ENCODE results near the gene TMEM19. TPM values are rescaled to one million over a fixed set of nuclear protein-coding genes. Genes with fewer than 3 reads are reported as not detected.

TMEM19 gene
- total RNA-seq, 1 experiment from 2014 or later: 32.8 TPM

- Histone ChIP-seq H3K9me3 (ENCODE audit: low read length) (no peaks in the 10 kb centered on the region), H3K79me2 (ENCODE audit: low read length) (no peaks in the 10 kb centered on the region), H3K9ac (ENCODE audit: low read length) (no peak overlapping the region), H3K9me2 (replicated peaks; ENCODE audit: insufficient read depth, low read length) (no peaks in the 10 kb centered on the region), H3K36me3 (ENCODE audit: insufficient read depth, low read length) (no peaks in the 10 kb centered on the region), H3K4me3 (ENCODE audit: low read length) (no peak overlapping the region), H3K27me3 (ENCODE audit: low read length) (no peaks in the 10 kb centered on the region), H3K4me1 (ENCODE audit: low read length) (peaks cover 5% of the 10 kb centered on the region; the same call in 1 of the 2 replicates), H4K20me1 (ENCODE audit: insufficient read depth, low read depth, low read length) (no peaks in the 10 kb centered on the region), H3K4me2 (ENCODE audit: low read depth, low read length, poor library complexity, severe bottlenecking) (peak overlapping the region; percentile 3), H3K27ac (ENCODE audit: low read length) (no peak overlapping the region), H2AFZ (ENCODE audit: low read length) (peak overlapping the region; percentile 53; the same call in 1 of the 2 replicates)
- DNase-seq: peak; percentile 87
These were observed 61.2 kb downstream of the TMEM19 start for GRCh38 chr12:71746974-71747611.

- Histone ChIP-seq H3K79me2 (ENCODE audit: low read length) (no peaks in the 10 kb centered on the region), H3K4me1 (ENCODE audit: low read length) (peaks cover 5% of the 10 kb centered on the region; the same call in 1 of the 2 replicates), H3K27me3 (ENCODE audit: low read length) (no peaks in the 10 kb centered on the region), H3K4me2 (ENCODE audit: low read depth, low read length, poor library complexity, severe bottlenecking) (no peak overlapping the region), H3K9me2 (replicated peaks; ENCODE audit: insufficient read depth, low read length) (no peaks in the 10 kb centered on the region), H3K36me3 (ENCODE audit: insufficient read depth, low read length) (no peaks in the 10 kb centered on the region), H4K20me1 (ENCODE audit: insufficient read depth, low read depth, low read length) (no peaks in the 10 kb centered on the region), H3K9ac (ENCODE audit: low read length) (no peak overlapping the region), H3K27ac (ENCODE audit: low read length) (no peak overlapping the region), H3K4me3 (ENCODE audit: low read length) (no peak overlapping the region), H3K9me3 (ENCODE audit: low read length) (no peaks in the 10 kb centered on the region), H2AFZ (ENCODE audit: low read length) (no peak overlapping the region)
- peak; percentile 17 for DNase-seq
These were observed 62.4 kb downstream of the TMEM19 start for GRCh38 chr12:71748081-71748850.

GRCh38 chr12:71749666-71750065 lies 63.8 kb downstream of the TMEM19 start:
- peak; percentile 27 for DNase-seq
- Histone ChIP-seq H4K20me1 (ENCODE audit: insufficient read depth, low read depth, low read length) (no peaks in the 10 kb centered on the region), H3K9me3 (ENCODE audit: low read length) (no peaks in the 10 kb centered on the region), H3K36me3 (ENCODE audit: insufficient read depth, low read length) (no peaks in the 10 kb centered on the region), H3K4me2 (ENCODE audit: low read depth, low read length, poor library complexity, severe bottlenecking) (no peak overlapping the region), H3K27ac (ENCODE audit: low read length) (no peak overlapping the region), H3K9me2 (replicated peaks; ENCODE audit: insufficient read depth, low read length) (no peaks in the 10 kb centered on the region), H3K4me3 (ENCODE audit: low read length) (no peak overlapping the region), H3K27me3 (ENCODE audit: low read length) (no peaks in the 10 kb centered on the region), H3K79me2 (ENCODE audit: low read length) (no peaks in the 10 kb centered on the region; the same call in 1 of the 2 replicates), H3K4me1 (ENCODE audit: low read length) (peaks cover 10% of the 10 kb centered on the region), H2AFZ (ENCODE audit: low read length) (no peak overlapping the region), H3K9ac (ENCODE audit: low read length) (no peak overlapping the region)

GRCh38 chr12:71752891-71753290 lies 67.0 kb downstream of the TMEM19 start:
- Histone ChIP-seq H3K27me3 (ENCODE audit: low read length) (no peaks in the 10 kb centered on the region), H3K79me2 (ENCODE audit: low read length) (peaks cover 29% of the 10 kb centered on the region), H3K27ac (ENCODE audit: low read length) (no peak overlapping the region), H2AFZ (ENCODE audit: low read length) (no peak overlapping the region), H3K4me2 (ENCODE audit: low read depth, low read length, poor library complexity, severe bottlenecking) (no peak overlapping the region), H4K20me1 (ENCODE audit: insufficient read depth, low read depth, low read length) (no peaks in the 10 kb centered on the region; the same call in 1 of the 2 replicates), H3K36me3 (ENCODE audit: insufficient read depth, low read length) (peaks cover 16% of the 10 kb centered on the region), H3K9me2 (replicated peaks; ENCODE audit: insufficient read depth, low read length) (no peaks in the 10 kb centered on the region), H3K9me3 (ENCODE audit: low read length) (peaks cover 4% of the 10 kb centered on the region; the same call in 1 of the 2 replicates), H3K4me1 (ENCODE audit: low read length) (peaks cover 17% of the 10 kb centered on the region), H3K4me3 (ENCODE audit: low read length) (no peak overlapping the region), H3K9ac (ENCODE audit: low read length) (no peak overlapping the region)
- DNase-seq: no peak

Small RNA genes within 50 kb of the gene (small RNA-seq; reads per million reads assigned to genes)
- not detected for gene RF00560

Other genes with a start within 250 kb of the TMEM19 start
- gene LGR5, start 246.3 kb upstream of the TMEM19 start, total RNA-seq (2014; rRNA removed; shearing (Covaris generic); ENCODE audit: low replicate concordance): not detected in 2 replicates
- gene ZFC3H1, start 22.2 kb upstream of the TMEM19 start, total RNA-seq (2014; rRNA removed; shearing (Covaris generic); ENCODE audit: low replicate concordance): 43.4 and 74.7 TPM in 2 replicates
- gene THAP2, start 21.8 kb upstream of the TMEM19 start, total RNA-seq (2014; rRNA removed; shearing (Covaris generic); ENCODE audit: low replicate concordance): 3.2 and 7.2 TPM in 2 replicates
- 8.0 and 12.3 TPM in 2 replicates for gene RAB21, start 68.8 kb downstream of the TMEM19 start, total RNA-seq (2014; rRNA removed; shearing (Covaris generic); ENCODE audit: low replicate concordance)
- gene TBC1D15, start 153.7 kb downstream of the TMEM19 start, total RNA-seq (2014; rRNA removed; shearing (Covaris generic); ENCODE audit: low replicate concordance): 16.8 and 29.8 TPM in 2 replicates

Data from Karpas-422 (cell line).